Mesothelial cell of epicardium (in vitro differentiated cells): ENCODE measurements around the gene STK32B. TPM values are rescaled to one million over a fixed set of nuclear protein-coding genes. Genes with fewer than 3 reads are reported as not detected.

ENCODE experiments used
- DNase-seq, 2 experiments: peaks; one replicate each; pipeline ENCODE4 v3.0.0; 2021; ENCODE audit warnings: low spot score in 2 of 2; ENCODE audit not compliant: unreplicated experiment in 2 of 2
- H3K27ac Mint-ChIP-seq: 2 replicates; pipeline ENCODE4 v1.8.0; 2021; ENCODE audit warnings: mixed read lengths
- H3K27me3 Mint-ChIP-seq: 2 replicates; pipeline ENCODE4 v1.8.0; 2021; ENCODE audit warnings: low read depth, mixed read lengths
- H3K36me3 Mint-ChIP-seq: 2 replicates; pipeline ENCODE4 v1.8.0; 2021; ENCODE audit warnings: mixed read lengths
- H3K4me1 Mint-ChIP-seq: 2 replicates; pipeline ENCODE4 v1.8.0; 2021; ENCODE audit warnings: mixed read lengths
- H3K4me3 Mint-ChIP-seq: 2 replicates; pipeline ENCODE4 v1.8.0; 2021; ENCODE audit warnings: mild to moderate bottlenecking, moderate library complexity, mixed read lengths
- H3K9me3 Mint-ChIP-seq: 2 replicates; pipeline ENCODE4 v1.8.0; 2021; ENCODE audit warnings: mixed read lengths
- total RNA-seq: library from RNA; stranded (reverse); gene quantifications from 3 replicates; pipeline ENCODE4 v1.2.1, GENCODE V29; 2021
- TF ChIP-seq, protein P1 (sequence below): fragments of 200-600 bp; sonication (generic); IDR thresholded peaks from one replicate; pipeline ENCODE4 v1.5.0; 2021; ENCODE audit warnings: antibody characterized with exemption; ENCODE audit not compliant: unreplicated experiment

The STK32B gene
- total RNA-seq, 1 donor from 2014 or later = 0.96 TPM

DNA sequence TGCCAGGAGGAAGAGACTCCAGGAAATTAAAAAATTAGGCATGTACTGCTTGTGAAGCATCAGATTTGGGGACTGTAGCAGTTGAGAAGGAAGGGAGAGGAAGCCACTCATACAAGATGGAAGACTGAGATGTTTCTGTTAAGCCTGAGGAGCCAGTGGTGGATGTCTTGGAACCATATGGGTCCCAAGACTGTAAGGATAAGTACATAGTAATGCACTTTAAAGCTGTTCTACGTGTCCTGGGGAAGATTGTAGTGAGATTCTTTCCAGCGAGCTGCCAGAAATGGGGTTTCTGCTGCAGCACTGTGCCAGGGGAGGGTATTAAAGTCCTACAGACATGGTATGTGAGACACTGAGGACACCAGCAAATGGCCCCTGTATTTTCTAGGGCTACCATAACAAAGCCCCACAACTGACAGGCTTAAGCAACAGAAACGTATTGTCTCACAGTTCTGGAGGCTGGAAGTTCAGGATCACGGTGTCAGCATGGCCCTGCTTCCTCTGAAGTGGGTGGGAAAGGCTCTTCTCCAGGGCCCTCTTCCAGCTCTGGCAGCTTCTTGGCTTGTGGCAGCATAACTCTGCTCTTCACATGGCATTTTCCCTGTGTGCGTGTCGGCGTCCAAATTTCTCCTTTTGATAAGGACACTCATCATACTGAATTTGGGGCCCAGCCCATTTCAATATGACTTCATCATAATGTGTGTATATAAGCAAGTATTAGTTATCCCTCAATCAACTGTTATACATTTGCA lies 352.6 kb downstream of the STK32B start:
- H3K27me3 Mint-ChIP-seq = peaks cover 5% of the 10 kb centered on the region
- TF ChIP-seq, protein P1, sequence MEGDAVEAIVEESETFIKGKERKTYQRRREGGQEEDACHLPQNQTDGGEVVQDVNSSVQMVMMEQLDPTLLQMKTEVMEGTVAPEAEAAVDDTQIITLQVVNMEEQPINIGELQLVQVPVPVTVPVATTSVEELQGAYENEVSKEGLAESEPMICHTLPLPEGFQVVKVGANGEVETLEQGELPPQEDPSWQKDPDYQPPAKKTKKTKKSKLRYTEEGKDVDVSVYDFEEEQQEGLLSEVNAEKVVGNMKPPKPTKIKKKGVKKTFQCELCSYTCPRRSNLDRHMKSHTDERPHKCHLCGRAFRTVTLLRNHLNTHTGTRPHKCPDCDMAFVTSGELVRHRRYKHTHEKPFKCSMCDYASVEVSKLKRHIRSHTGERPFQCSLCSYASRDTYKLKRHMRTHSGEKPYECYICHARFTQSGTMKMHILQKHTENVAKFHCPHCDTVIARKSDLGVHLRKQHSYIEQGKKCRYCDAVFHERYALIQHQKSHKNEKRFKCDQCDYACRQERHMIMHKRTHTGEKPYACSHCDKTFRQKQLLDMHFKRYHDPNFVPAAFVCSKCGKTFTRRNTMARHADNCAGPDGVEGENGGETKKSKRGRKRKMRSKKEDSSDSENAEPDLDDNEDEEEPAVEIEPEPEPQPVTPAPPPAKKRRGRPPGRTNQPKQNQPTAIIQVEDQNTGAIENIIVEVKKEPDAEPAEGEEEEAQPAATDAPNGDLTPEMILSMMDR = no peak
- peaks cover 2% of the 10 kb centered on the region for H3K36me3 Mint-ChIP-seq
- no peak overlapping the region for H3K27ac Mint-ChIP-seq
- no peaks in the 10 kb centered on the region for H3K4me1 Mint-ChIP-seq
- peaks cover 32% of the 10 kb centered on the region for H3K9me3 Mint-ChIP-seq
- H3K4me3 Mint-ChIP-seq = no peak overlapping the region
- DNase-seq = no peak

DNA sequence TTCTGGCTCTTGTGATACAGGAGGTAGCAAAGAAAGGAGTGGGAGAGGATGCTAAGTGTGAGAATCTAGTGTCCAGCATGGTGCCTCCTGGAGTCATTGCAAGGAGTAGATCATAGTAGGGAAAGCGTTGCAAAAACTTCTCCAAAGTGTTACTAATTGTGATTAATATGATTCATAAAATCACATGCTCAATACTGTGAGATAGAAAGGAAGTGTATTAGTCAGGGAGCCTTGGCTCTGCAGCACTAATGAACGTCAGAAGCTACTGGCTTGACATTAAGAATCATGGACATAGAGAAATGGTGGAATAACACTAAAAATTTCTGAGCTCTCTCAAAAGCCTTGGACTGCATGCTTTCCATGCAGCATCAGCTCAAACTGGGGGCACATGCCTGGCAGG lies 358.0 kb downstream of the STK32B start:
- DNase-seq = no peak
- TF ChIP-seq, protein P1 = no peak
- H3K36me3 Mint-ChIP-seq = peaks cover 2% of the 10 kb centered on the region
- H3K27ac Mint-ChIP-seq = no peak overlapping the region
- H3K4me3 Mint-ChIP-seq = no peak overlapping the region
- H3K27me3 Mint-ChIP-seq = peaks cover 10% of the 10 kb centered on the region
- H3K4me1 Mint-ChIP-seq = no peaks in the 10 kb centered on the region
- peaks cover 18% of the 10 kb centered on the region for H3K9me3 Mint-ChIP-seq

DNA sequence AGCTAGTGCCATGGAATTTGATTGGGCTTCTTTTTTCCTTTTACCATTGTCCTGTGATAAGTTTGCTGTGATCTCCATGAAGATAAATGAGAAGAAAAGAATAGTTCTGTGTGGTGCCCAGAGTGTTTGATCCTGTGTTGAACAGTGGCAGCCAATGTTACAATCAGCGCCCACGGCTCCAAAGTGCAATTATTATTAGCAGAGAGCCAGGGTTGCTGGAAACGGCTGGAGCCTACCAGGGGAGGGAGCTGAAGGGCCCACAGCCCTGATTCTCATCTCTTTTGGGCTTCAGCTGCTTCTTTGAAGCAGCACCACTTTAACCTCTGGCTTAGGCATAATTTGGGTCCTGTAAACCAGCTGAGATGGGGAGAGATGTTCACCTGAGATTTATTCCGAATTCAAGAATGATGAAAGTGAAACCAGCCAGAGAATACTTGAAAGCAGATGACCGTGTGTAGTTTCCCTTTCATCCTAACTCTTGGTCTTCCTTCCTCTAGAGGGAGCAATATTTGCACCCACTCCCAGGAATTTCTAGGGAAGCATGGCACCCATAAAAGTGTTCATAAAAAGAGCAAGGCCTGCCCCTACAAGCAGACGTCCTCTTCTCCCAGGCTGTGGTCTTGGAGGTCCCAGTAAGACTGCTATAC lies 358.8 kb downstream of the STK32B start:
- no peaks in the 10 kb centered on the region for H3K4me1 Mint-ChIP-seq
- DNase-seq = no peak
- TF ChIP-seq, protein P1 = no peak
- H3K27me3 Mint-ChIP-seq = peaks cover 13% of the 10 kb centered on the region
- H3K4me3 Mint-ChIP-seq = no peak overlapping the region
- H3K27ac Mint-ChIP-seq = no peak overlapping the region
- H3K9me3 Mint-ChIP-seq = peaks cover 18% of the 10 kb centered on the region
- H3K36me3 Mint-ChIP-seq = peaks cover 2% of the 10 kb centered on the region

DNA sequence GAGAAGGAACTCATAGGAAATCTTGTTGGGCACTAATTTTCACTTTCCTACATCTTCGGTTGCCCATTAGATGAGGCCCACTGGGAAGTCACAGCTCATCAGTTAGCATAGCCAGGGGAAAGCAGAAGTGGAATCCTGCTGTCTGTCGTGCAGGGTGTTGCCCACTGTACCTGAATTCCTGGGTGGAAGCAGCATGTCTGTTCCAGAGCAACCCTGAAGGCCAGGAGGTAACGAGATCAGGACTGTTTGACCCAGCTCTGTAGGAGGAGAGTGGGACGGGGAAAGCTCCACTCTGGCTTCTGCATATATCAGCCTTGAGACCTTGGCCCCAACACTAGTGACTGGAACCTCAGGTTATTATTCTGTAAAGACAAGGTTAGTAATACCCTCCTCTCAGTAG lies 361.0 kb downstream of the STK32B start:
- TF ChIP-seq, protein P1 = no peak

DNA sequence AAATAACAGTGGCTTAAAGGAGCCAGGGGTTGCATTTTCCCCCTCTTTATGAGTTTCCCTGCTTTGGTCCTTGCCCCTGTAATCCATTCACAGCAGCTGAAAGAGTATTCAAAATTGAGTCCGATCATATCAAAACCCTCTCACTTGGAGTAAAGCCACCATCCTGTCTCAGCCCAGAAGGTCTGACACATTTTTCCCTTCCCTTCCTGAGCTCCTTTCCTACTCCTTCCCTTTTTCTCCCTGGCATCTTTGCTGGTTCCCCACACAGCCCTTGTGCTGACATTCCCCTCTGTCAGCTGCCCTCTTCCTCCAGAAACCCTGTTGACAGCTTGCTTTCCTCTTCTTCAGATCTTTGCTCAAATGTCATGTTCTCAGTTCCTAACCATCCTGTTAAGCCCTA lies 361.5 kb downstream of the STK32B start:
- Mint-ChIP-seq H3K27me3 (peaks cover 15% of the 10 kb centered on the region), H3K4me3 (no peak overlapping the region), H3K4me1 (no peaks in the 10 kb centered on the region), H3K9me3 (peaks cover 14% of the 10 kb centered on the region), H3K27ac (no peak overlapping the region), H3K36me3 (no peaks in the 10 kb centered on the region)
- DNase-seq = no peak
- TF ChIP-seq, protein P1 = no peak

More for the DNA sequence above, 361.0 kb downstream of the STK32B start:
- Mint-ChIP-seq H3K27ac (no peak overlapping the region), H3K36me3 (no peaks in the 10 kb centered on the region), H3K4me1 (no peaks in the 10 kb centered on the region), H3K9me3 (peaks cover 12% of the 10 kb centered on the region), H3K27me3 (peaks cover 15% of the 10 kb centered on the region), H3K4me3 (no peak overlapping the region)
- no peak for DNase-seq
